Muscle of leg (tissue), 11 donors: ENCODE data around the gene BHLHA9. TPM values are rescaled to one million over a fixed set of nuclear protein-coding genes. Genes with fewer than 3 reads are reported as not detected.

Experiments used
- DNase-seq: peaks from one replicate; pipeline ENCODE4 v3.0.0; 2013
- H3K27ac ChIP-seq: one replicate; pipeline ENCODE4 v1.5.1; 2013; ENCODE audit warnings: mild to moderate bottlenecking, low read length, control low read depth
- H3K27me3 ChIP-seq: one replicate; pipeline ENCODE4 v1.6.1; 2013; ENCODE audit warnings: low read length; ENCODE audit not compliant: control insufficient read depth, insufficient read depth
- H3K36me3 ChIP-seq: one replicate; pipeline ENCODE4 v1.6.1; 2013; ENCODE audit warnings: low read length; ENCODE audit not compliant: control insufficient read depth, insufficient read depth
- H3K4me1 ChIP-seq: one replicate; pipeline ENCODE4 v1.6.1; 2013; ENCODE audit warnings: low read length; ENCODE audit not compliant: control insufficient read depth, insufficient read depth
- H3K4me3 ChIP-seq: one replicate; pipeline ENCODE4 v1.5.1; 2013; ENCODE audit warnings: low read length, control low read depth
- H3K9me3 ChIP-seq: replicated peaks from 2 replicates; pipeline ENCODE4 v1.6.1; 2013; ENCODE audit warnings: low read depth, low read length; ENCODE audit not compliant: control insufficient read depth
- WGBS: methylation state at CpG from one replicate; pipeline ENCODE4 v1.1.5; 2013; ENCODE audit warnings: missing lambda C conversion rate; ENCODE audit not compliant: insufficient coverage; 5-methylcytosine and 5-hydroxymethylcytosine counted together
- polyA plus RNA-seq, 8 donors: library from polyadenylated mRNA; unstranded; fragments of 120-200 nt; gene quantifications; one replicate each; pipeline versions ENCODE4 v1.2.1 to v1.2.3, GENCODE V29; 2013; ENCODE audit warnings: inconsistent platforms in 1 of 8, low replicate concordance in 1 of 8; ENCODE audit not compliant: insufficient read length in 8 of 8, insufficient read depth in 1 of 8
- total RNA-seq: library from RNA; stranded (reverse); fragments of 120-200 nt; gene quantifications from one replicate; pipeline ENCODE4 v1.2.4, GENCODE V29; 2013

The BHLHA9 gene
- total and polyA plus RNA-seq, 9 donors, result not detected

DNA sequence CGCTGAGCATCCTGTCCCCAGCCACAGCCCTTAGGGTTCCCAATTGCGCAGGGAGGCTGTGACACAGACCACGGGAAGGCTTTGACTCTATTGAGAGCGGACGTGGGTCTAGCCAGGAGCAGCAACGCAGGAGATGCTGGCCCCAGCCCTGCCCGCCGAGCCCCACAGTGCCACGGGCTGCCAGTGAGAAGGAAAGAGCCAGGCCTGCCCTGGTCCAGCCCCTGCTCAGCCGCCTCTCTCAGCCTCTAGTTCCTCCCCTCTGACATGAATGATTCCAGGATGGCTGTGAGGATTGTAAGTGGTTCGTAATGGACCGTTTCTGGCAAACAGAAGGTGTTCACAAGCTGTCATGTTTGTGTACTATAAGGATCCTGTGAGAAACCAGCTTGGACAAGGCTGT, 2.5 kb downstream of the BHLHA9 start:
- peaks cover 17% of the 10 kb centered on the region for H3K4me1 ChIP-seq
- H3K9me3 ChIP-seq, result no peaks in the 10 kb centered on the region
- DNase-seq, result no peak
- H3K27me3 ChIP-seq, result peaks cover 64% of the 10 kb centered on the region
- no peak overlapping the region for H3K27ac ChIP-seq
- no peak overlapping the region for H3K4me3 ChIP-seq
- WGBS, result 56% methylated on average over 9 of the region's 12 CpGs
- H3K36me3 ChIP-seq, result no peaks in the 10 kb centered on the region

DNA sequence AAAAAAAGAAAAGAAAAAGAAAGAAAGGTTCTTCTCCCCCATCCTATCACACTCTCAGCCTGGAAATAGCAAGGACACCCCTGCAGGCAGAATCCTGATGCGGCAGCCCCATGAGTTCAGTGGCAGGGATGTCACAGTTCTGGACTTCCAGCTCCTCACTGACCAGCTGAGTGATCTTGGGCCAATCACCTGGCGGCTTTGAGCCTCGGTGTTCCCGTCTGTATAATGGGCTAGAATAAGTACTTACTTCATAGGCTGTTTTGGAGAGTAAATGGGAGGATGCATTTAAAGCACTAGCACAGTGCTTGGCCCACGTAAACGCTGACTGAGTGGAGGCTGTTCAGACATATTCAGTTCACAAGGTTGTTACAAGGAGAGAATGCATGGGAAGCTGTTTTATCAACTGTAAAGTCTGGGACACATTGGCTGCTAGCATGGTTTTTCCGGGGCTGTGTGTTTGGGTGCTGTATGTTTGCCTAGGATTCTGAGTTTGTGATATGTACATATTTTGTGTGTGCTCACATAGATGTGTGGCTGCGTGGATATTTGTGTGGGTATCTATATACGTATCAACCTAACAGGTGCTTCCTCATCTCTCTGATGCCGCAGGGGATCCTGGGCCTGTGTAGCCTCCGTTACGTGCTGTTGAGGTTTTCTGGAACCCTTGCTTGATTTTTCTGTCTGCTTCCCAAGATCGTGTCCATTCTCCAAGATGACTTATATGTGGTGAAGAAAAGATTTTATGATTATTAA, 3.4 kb downstream of the BHLHA9 start:
- H3K4me1 ChIP-seq, result peaks cover 14% of the 10 kb centered on the region
- H3K27me3 ChIP-seq, result peaks cover 64% of the 10 kb centered on the region
- no peak overlapping the region for H3K27ac ChIP-seq
- WGBS, result 75% methylated on average over 7 of the region's 13 CpGs
- no peaks in the 10 kb centered on the region for H3K9me3 ChIP-seq
- no peak overlapping the region for H3K4me3 ChIP-seq
- no peaks in the 10 kb centered on the region for H3K36me3 ChIP-seq
- no peak for DNase-seq

DNA sequence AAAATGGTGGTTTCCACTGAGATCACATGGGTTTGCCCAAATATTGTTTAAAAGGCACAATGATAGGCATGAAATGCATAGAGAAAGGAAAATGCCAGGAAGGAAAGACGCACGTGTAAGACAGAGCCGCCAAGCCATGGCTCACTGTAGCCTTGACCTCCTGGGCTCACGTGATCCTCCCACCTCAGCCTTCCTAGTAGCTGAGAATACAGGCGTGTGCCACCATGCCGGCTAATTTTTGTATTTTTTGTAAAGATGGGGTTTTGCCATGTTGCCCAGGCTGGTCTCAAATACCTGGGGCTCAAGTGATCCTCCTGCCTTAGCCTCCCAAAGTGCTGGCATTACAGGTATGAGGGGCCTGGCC, 4.0 kb downstream of the BHLHA9 start:
- Histone ChIP-seq H3K4me3 (no peak overlapping the region), H3K4me1 (peaks cover 10% of the 10 kb centered on the region), H3K27me3 (peaks cover 61% of the 10 kb centered on the region), H3K9me3 (no peaks in the 10 kb centered on the region), H3K27ac (no peak overlapping the region), H3K36me3 (no peaks in the 10 kb centered on the region)
- no peak for DNase-seq
- WGBS, result 93% methylated on average over 3 of the region's 6 CpGs

GRCh38 chr17:1275205-1275961, 5.1 kb downstream of the BHLHA9 start:
- 89% methylated on average over 9 of the region's 10 CpGs for WGBS
- no peak overlapping the region for H3K27ac ChIP-seq
- H3K4me1 ChIP-seq, result peaks cover 16% of the 10 kb centered on the region
- H3K4me3 ChIP-seq, result no peak overlapping the region
- no peaks in the 10 kb centered on the region for H3K36me3 ChIP-seq
- no peak for DNase-seq
- H3K9me3 ChIP-seq, result no peaks in the 10 kb centered on the region
- peaks cover 53% of the 10 kb centered on the region for H3K27me3 ChIP-seq

GRCh38 chr17:1275962-1276736, 5.9 kb downstream of the BHLHA9 start:
- H3K9me3 ChIP-seq, result no peaks in the 10 kb centered on the region
- no peak overlapping the region for H3K4me3 ChIP-seq
- H3K4me1 ChIP-seq, result peaks cover 16% of the 10 kb centered on the region
- peak; percentile 46 for DNase-seq
- 8% methylated on average over 12 of the region's 28 CpGs for WGBS
- H3K27ac ChIP-seq, result no peak overlapping the region
- no peaks in the 10 kb centered on the region for H3K36me3 ChIP-seq
- peaks cover 52% of the 10 kb centered on the region for H3K27me3 ChIP-seq

- H3K4me3 ChIP-seq, result no peak overlapping the region
- WGBS, result 73% methylated on average over 23 of the region's 23 CpGs
Measured at GRCh38 chr17:1280652-1281051, 10.4 kb downstream of the BHLHA9 start.

GRCh38 chr17:1286379-1287106, 16.3 kb downstream of the BHLHA9 start:
- DNase-seq, result no peak
- no peaks in the 10 kb centered on the region for H3K36me3 ChIP-seq
- peaks cover 2% of the 10 kb centered on the region for H3K27me3 ChIP-seq
- H3K4me1 ChIP-seq, result no peaks in the 10 kb centered on the region
- WGBS, result 91% methylated on average over 17 of the region's 19 CpGs
- no peaks in the 10 kb centered on the region for H3K9me3 ChIP-seq
- H3K27ac ChIP-seq, result no peak overlapping the region
- H3K4me3 ChIP-seq, result no peak overlapping the region

More at GRCh38 chr17:1280652-1281051, 10.4 kb downstream of the BHLHA9 start:
- Histone ChIP-seq H3K36me3 (no peaks in the 10 kb centered on the region), H3K4me1 (peaks cover 6% of the 10 kb centered on the region), H3K27me3 (peaks cover 22% of the 10 kb centered on the region), H3K27ac (no peak overlapping the region), H3K9me3 (no peaks in the 10 kb centered on the region)
- DNase-seq, result no peak

DNA sequence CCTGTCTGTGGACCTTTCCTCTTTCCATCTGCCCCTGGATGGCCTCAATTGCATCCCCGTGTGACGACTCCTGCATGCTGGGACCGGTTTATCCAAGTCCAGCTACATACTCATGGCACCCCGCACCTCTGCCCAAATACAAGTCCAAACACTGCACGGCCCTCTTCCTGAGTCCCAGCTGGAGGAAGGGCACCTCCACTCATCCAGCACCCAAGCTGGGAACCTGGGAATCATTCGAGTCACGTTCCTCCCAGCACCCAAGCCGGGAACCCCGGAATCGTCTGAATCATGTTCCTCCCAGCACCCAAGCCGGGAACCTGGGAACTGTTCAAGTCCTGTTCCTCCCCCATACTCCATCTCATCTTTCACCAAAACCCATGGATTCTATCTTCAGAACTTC, 19.5 kb downstream of the BHLHA9 start:
- Histone ChIP-seq H3K9me3 (no peaks in the 10 kb centered on the region), H3K4me1 (no peaks in the 10 kb centered on the region), H3K27ac (no peak overlapping the region), H3K27me3 (no peaks in the 10 kb centered on the region), H3K36me3 (no peaks in the 10 kb centered on the region), H3K4me3 (no peak overlapping the region)
- WGBS, result 89% methylated on average over 11 of the region's 11 CpGs
- no peak for DNase-seq

DNA sequence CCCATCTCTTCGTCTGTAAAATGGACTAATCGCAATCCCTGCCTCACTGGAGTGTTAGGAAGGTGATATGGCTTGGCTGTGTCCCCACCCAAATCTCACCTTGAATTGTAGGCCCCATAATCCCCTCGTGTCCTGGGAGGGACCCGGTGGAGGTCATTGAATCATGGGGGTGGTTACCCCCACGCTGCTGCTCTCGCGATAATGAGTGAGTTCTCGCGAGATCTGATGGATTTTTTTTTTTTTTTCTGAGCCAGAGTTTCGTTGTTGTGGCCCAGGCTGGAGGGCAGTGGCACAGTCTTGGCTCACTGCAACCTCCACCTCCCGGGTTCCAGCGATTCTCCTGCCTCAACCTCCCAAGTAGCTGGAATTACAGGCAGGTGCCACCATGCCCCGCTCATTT, 20.4 kb downstream of the BHLHA9 start:
- Histone ChIP-seq H3K4me3 (no peak overlapping the region), H3K27ac (no peak overlapping the region), H3K4me1 (no peaks in the 10 kb centered on the region), H3K36me3 (no peaks in the 10 kb centered on the region), H3K9me3 (no peaks in the 10 kb centered on the region), H3K27me3 (no peaks in the 10 kb centered on the region)
- 98% methylated on average over 9 of the region's 13 CpGs for WGBS
- DNase-seq, result no peak
